ENCODE results near the gene ZNF782. TPM values are rescaled to one million over a fixed set of nuclear protein-coding genes. Genes with fewer than 3 reads are reported as not detected.

ZNF782 gene
- total and polyA plus RNA-seq, 2 of the 8 experiments (the other 6 are each of a cell fraction or from before 2014, with no cell fraction given): 1.4 to 7.4 TPM

GRCh38 chr9:96874201-96874785 is 20.0 kb upstream of the ZNF782 start (continued):
- no peak for TF ChIP-seq ZNF274 (IDR thresholded peaks at IDR 0.05; ENCODE audit: borderline replicate concordance, extremely low read depth, low read length)
- TF ChIP-seq TCF12 (IDR thresholded peaks at IDR 0.05; ENCODE audit: low read depth, low read length): no peak
- TF ChIP-seq POLR2A (IDR thresholded peaks at IDR 0.05; ENCODE audit: control extremely low read depth in 1 of 2, low read depth in 2 of 2, low read length in 2 of 2): no peak
- TF ChIP-seq CHD2 (IDR thresholded peaks at IDR 0.05; ENCODE audit: low read length): no peak
- no peak for TF ChIP-seq YY1 (IDR thresholded peaks at IDR 0.05; ENCODE audit: low read depth, low read length)
